H9 (cell line): ENCODE measurements around the gene GMNN. TPM values are rescaled to one million over a fixed set of nuclear protein-coding genes. Genes with fewer than 3 reads are reported as not detected.
A peak's percentile ranks its signal among the peaks of the same experiment; 100 is the strongest.

Experiments
- DNase-seq: peaks from one replicate; pipeline ENCODE4 v3.0.0-alpha.2; 2017
- H2AFZ ChIP-seq: one replicate; pipeline ENCODE4 v1.6.1; 2013; ENCODE audit warnings: mild to moderate bottlenecking, low read length, control low read depth, moderate library complexity
- H2AK5ac ChIP-seq: 2 replicates; pipeline ENCODE4 v1.6.1; 2013; ENCODE audit warnings: low read length, control low read depth, mixed read lengths; ENCODE audit not compliant: insufficient read length
- H2BK120ac ChIP-seq: one replicate; pipeline ENCODE4 v1.6.1; 2013; ENCODE audit warnings: low read depth, mild to moderate bottlenecking, low read length, control low read depth, inconsistent platforms; ENCODE audit not compliant: poor library complexity, severe bottlenecking
- H2BK12ac ChIP-seq: 2 replicates; pipeline ENCODE4 v1.6.1; 2013; ENCODE audit warnings: low read length, control low read depth, mixed read lengths, low read depth; ENCODE audit not compliant: insufficient read length
- H2BK15ac ChIP-seq: 2 replicates; pipeline ENCODE4 v1.6.1; 2013; ENCODE audit warnings: low read depth, low read length, control low read depth
- H2BK20ac ChIP-seq: one replicate; pipeline ENCODE4 v1.6.1; 2013; ENCODE audit warnings: low read depth, mild to moderate bottlenecking, low read length, control low read depth, inconsistent platforms; ENCODE audit not compliant: poor library complexity, severe bottlenecking
- H2BK5ac ChIP-seq: 2 replicates; pipeline ENCODE4 v1.6.1; 2013; ENCODE audit warnings: low read length, control low read depth, mixed read lengths; ENCODE audit not compliant: insufficient read length
- H3K14ac ChIP-seq: 2 replicates; pipeline ENCODE4 v1.6.1; 2013; ENCODE audit warnings: low read length, control low read depth; ENCODE audit not compliant: insufficient read depth
- H3K18ac ChIP-seq: 2 replicates; pipeline ENCODE4 v1.6.1; 2013; ENCODE audit warnings: low read depth, mild to moderate bottlenecking, mixed read lengths, low read length, control low read depth; ENCODE audit not compliant: insufficient read length
- H3K23ac ChIP-seq: 2 replicates; pipeline ENCODE4 v1.6.1; 2013; ENCODE audit warnings: low read length, control low read depth, mixed read lengths, low read depth; ENCODE audit not compliant: insufficient read length
- H3K23me2 ChIP-seq: 2 replicates; pipeline ENCODE4 v1.6.1; 2013; ENCODE audit warnings: low read depth, mild to moderate bottlenecking, mixed read lengths, low read length, control low read depth; ENCODE audit not compliant: insufficient read length, poor library complexity, severe bottlenecking
- H3K27ac ChIP-seq: 2 replicates; pipeline ENCODE4 v1.5.1; 2013; ENCODE audit warnings: low read length, control low read depth, mixed read lengths, low read depth; ENCODE audit not compliant: insufficient read length
- H3K27me3 ChIP-seq: 2 replicates; pipeline ENCODE4 v1.6.1; 2013; ENCODE audit warnings: low read length, control low read depth, inconsistent platforms; ENCODE audit not compliant: insufficient read depth
- H3K4ac ChIP-seq: 2 replicates; pipeline ENCODE4 v1.6.1; 2013; ENCODE audit warnings: low read depth, mild to moderate bottlenecking, control low read depth, inconsistent platforms, low read length, moderate library complexity
- H3K4me1 ChIP-seq: 2 replicates; pipeline ENCODE4 v1.6.1; 2013; ENCODE audit warnings: low read length, control low read depth, inconsistent platforms; ENCODE audit not compliant: insufficient read depth
- H3K4me2 ChIP-seq: 2 replicates; pipeline ENCODE4 v1.6.1; 2013; ENCODE audit warnings: low read length, control low read depth, mixed read lengths; ENCODE audit not compliant: insufficient read length, insufficient read depth
- H3K56ac ChIP-seq: 2 replicates; pipeline ENCODE4 v1.6.1; 2013; ENCODE audit warnings: low read depth, mild to moderate bottlenecking, mixed read lengths, low read length, control low read depth; ENCODE audit not compliant: insufficient read length
- H3K79me1 ChIP-seq: 2 replicates; pipeline ENCODE4 v1.6.1; 2013; ENCODE audit warnings: low read depth, mild to moderate bottlenecking, moderate library complexity, low read length, control low read depth, inconsistent platforms; ENCODE audit not compliant: insufficient read depth, poor library complexity, severe bottlenecking
- H3K79me2 ChIP-seq: 2 replicates; pipeline ENCODE4 v1.6.1; 2013; ENCODE audit warnings: low read length, control low read depth, inconsistent platforms; ENCODE audit not compliant: insufficient read depth
- H3K9ac ChIP-seq: 2 replicates; pipeline ENCODE4 v1.6.1; 2013; ENCODE audit warnings: low read length, control low read depth, mixed read lengths; ENCODE audit not compliant: insufficient read length; ENCODE audit errors: extremely low read depth
- H3K9me3 ChIP-seq: one replicate; pipeline ENCODE4 v1.6.1; 2013; ENCODE audit warnings: low read depth, low read length, inconsistent platforms; ENCODE audit not compliant: control insufficient read depth
- H3T11ph ChIP-seq: one replicate; pipeline ENCODE4 v1.6.1; 2013; ENCODE audit warnings: mild to moderate bottlenecking, low read length, control low read depth, inconsistent platforms
- H4K20me1 ChIP-seq: one replicate; pipeline ENCODE4 v1.6.1; 2013; ENCODE audit not compliant: control insufficient read depth, insufficient read length, insufficient read depth
- H4K5ac ChIP-seq: 2 replicates; pipeline ENCODE4 v1.6.1; 2013; ENCODE audit warnings: low read depth, mild to moderate bottlenecking, mixed read lengths, low read length, control low read depth; ENCODE audit not compliant: insufficient read length
- H4K8ac ChIP-seq: replicated peaks from 2 replicates; pipeline ENCODE4 v1.6.1; 2013; ENCODE audit warnings: low read length, control low read depth, mixed read lengths, low read depth; ENCODE audit not compliant: insufficient read length
- H4K91ac ChIP-seq: 2 replicates; pipeline ENCODE4 v1.6.1; 2013; ENCODE audit warnings: low read depth, mild to moderate bottlenecking, moderate library complexity, mixed read lengths, low read length, control low read depth; ENCODE audit not compliant: insufficient read length
- H3K27ac Mint-ChIP-seq, 3 experiments: 2 replicates in 2 of 3; 3 replicates in 1 of 3; pipeline ENCODE4 v1.8.0; 2020 to 2021; ENCODE audit warnings: mixed read lengths in 3 of 3, mild to moderate bottlenecking in 1 of 3, moderate library complexity in 1 of 3
- H3K27me3 Mint-ChIP-seq: 2 replicates; pipeline ENCODE4 v1.8.0; 2021; ENCODE audit warnings: low read depth, mild to moderate bottlenecking, moderate library complexity, mixed read lengths
- H3K36me3 Mint-ChIP-seq, 3 experiments: 2 replicates in 2 of 3; 3 replicates in 1 of 3; pipeline ENCODE4 v1.8.0; 2020 to 2021; ENCODE audit warnings: low read depth in 3 of 3, mixed read lengths in 3 of 3; ENCODE audit not compliant: insufficient read depth in 1 of 3
- H3K4me1 Mint-ChIP-seq, 2 experiments: 2 replicates each; pipeline ENCODE4 v1.8.0; 2020; ENCODE audit warnings: mixed read lengths in 2 of 2
- H3K4me3 Mint-ChIP-seq, 2 experiments: 2 replicates in 1 of 2; 3 replicates in 1 of 2; pipeline ENCODE4 v1.8.0; 2020 to 2021; ENCODE audit warnings: mild to moderate bottlenecking in 2 of 2, mixed read lengths in 2 of 2, moderate library complexity in 1 of 2
- H3K9me3 Mint-ChIP-seq, 2 experiments: 2 replicates in 1 of 2; 3 replicates in 1 of 2; pipeline ENCODE4 v1.8.0; 2020; ENCODE audit warnings: mild to moderate bottlenecking in 2 of 2, mixed read lengths in 2 of 2, moderate library complexity in 1 of 2
- CTCF ChIP-seq: fragments of 200-600 bp; sonication (generic); conservative IDR thresholded peaks from 3 replicates; pipeline ENCODE4 v1.8.0; 2021; ENCODE audit warnings: antibody characterized with exemption, mild to moderate bottlenecking
- WGBS: extraction: QIAGEN DNeasy Blood & Tissue Kit; methylation state at CpG from one replicate; pipeline ENCODE4 v1.1.7; 2013; ENCODE audit warnings: missing lambda C conversion rate, low lambda C conversion rate, mixed read lengths; ENCODE audit not compliant: insufficient read length; ENCODE audit errors: extremely low coverage; 5-methylcytosine and 5-hydroxymethylcytosine counted together
- total RNA-seq: library from RNA; stranded (reverse); gene quantifications from 2 replicates; pipeline ENCODE4 v1.2.1, GENCODE V29; 2021

Gene GMNN
- total RNA-seq, 1 experiment from 2014 or later = 106 TPM

GRCh38 chr6:24780206-24780605 lies 5.5 kb downstream of the GMNN start:
- Histone ChIP-seq H3K27me3 (no peaks in the 10 kb centered on the region), H2BK12ac (no peak overlapping the region), H3K9ac (no peak overlapping the region), H3K27ac (no peak overlapping the region), H3T11ph (no peak overlapping the region), H4K91ac (no peak overlapping the region), H2BK20ac (no peak overlapping the region), H2AFZ (no peak overlapping the region), H3K18ac (no peak overlapping the region), H3K14ac (no peak overlapping the region), H3K9me3 (no peaks in the 10 kb centered on the region), H2AK5ac (no peak overlapping the region), H4K5ac (no peak overlapping the region), H3K4me1 (no peaks in the 10 kb centered on the region), H3K4ac (no peak overlapping the region), H3K4me2 (no peak overlapping the region), H3K79me1 (peaks cover 3% of the 10 kb centered on the region), H3K23me2 (peaks cover 6% of the 10 kb centered on the region), H2BK120ac (no peak overlapping the region), H2BK15ac (no peak overlapping the region), H2BK5ac (no peak overlapping the region), H4K20me1 (no peaks in the 10 kb centered on the region), H3K79me2 (peaks cover 20% of the 10 kb centered on the region; the same call in 1 of the 2 replicates), H3K23ac (no peak overlapping the region), H3K56ac (no peak overlapping the region), H4K8ac (no peak overlapping the region)
- WGBS = no CpG with 5 or more reads among the region's 4 CpGs
- Mint-ChIP-seq H3K27me3 (no peaks in the 10 kb centered on the region; the same call in 1 of the 2 replicates), H3K4me1 (peaks cover 14 to 16% of the 10 kb centered on the region in 2 experiments), H3K36me3 (peaks cover 27 to 75% (median 61%) of the 10 kb centered on the region in 3 experiments; a peak in 6 of 7 replicates), H3K4me3 (no peak overlapping the region), H3K27ac (peak overlapping the region in 1 of 3 experiments; percentile 53; a peak in 2 of 7 replicates), H3K9me3 (no peaks in the 10 kb centered on the region)
- no peak for DNase-seq
- TF ChIP-seq CTCF = no peak
